Erythroblast (primary cell): Measurements from ENCODE around the gene LY6G6C.

Source experiments
- DNase-seq, 2 experiments: peaks; one replicate each; lab custom pipeline; 2025; lab: John Stamatoyannopoulos, UW
- GATA1 ChIP-seq: IDR thresholded peaks from 2 replicates; pipeline ENCODE4 v1.6.1; 2011; ENCODE audit warnings: low read depth, mild to moderate bottlenecking, control low read depth, low read length, moderate library complexity
- POLR2A ChIP-seq: IDR thresholded peaks from 2 replicates; pipeline ENCODE4 v1.6.1; 2011; ENCODE audit warnings: mild to moderate bottlenecking, low read length

LY6G6C gene

GRCh38 chr6:31725502-31726350 lies 4.2 kb upstream of the LY6G6C start:
- TF ChIP-seq POLR2A (no peak), GATA1 (no peak)
- DNase-seq, result peak in 1 of 2 experiments; percentile 34

GRCh38 chr6:31723980-31724691 lies 2.6 kb upstream of the LY6G6C start:
- DNase-seq, result no peak
- TF ChIP-seq POLR2A, result no peak
- TF ChIP-seq GATA1, result no peak

GRCh38 chr6:31723245-31723979 lies 1.9 kb upstream of the LY6G6C start, which contains the start of gene MPIG6B:
Gene MPIG6B (plus strand): TSS chr6:31723373. CDS start chr6:31723384, 11 bp downstream.
- TF ChIP-seq POLR2A (no peak), GATA1 (no peak)
- no peak for DNase-seq

GRCh38 chr6:31722173-31722572 lies 627 bp upstream of the LY6G6C start:
- DNase-seq, result no peak
- TF ChIP-seq GATA1, result no peak
- no peak for TF ChIP-seq POLR2A

GRCh38 chr6:31720196-31720770 lies 1.3 kb downstream of the LY6G6C start:
- TF ChIP-seq POLR2A, result no peak
- TF ChIP-seq GATA1, result no peak
- DNase-seq, result no peak

- DNase-seq, result no peak
- TF ChIP-seq GATA1 (no peak), POLR2A (no peak)
These were observed 2.5 kb downstream of the LY6G6C start for GRCh38 chr6:31719001-31719400.

GRCh38 chr6:31718265-31718664 lies 3.3 kb downstream of the LY6G6C start:
- TF ChIP-seq GATA1 (no peak), POLR2A (no peak)
- DNase-seq, result no peak

GRCh38 chr6:31717499-31718222 lies 3.9 kb downstream of the LY6G6C start:
- DNase-seq, result no peak
- no peak for TF ChIP-seq GATA1
- no peak for TF ChIP-seq POLR2A

GRCh38 chr6:31715022-31715958 lies 6.3 kb downstream of the LY6G6C start, which contains the start of gene LY6G6D:
Gene LY6G6D (plus strand): TSS chr6:31715348. CDS start chr6:31715356, 8 bp downstream.
- no peak for DNase-seq
- no peak for TF ChIP-seq POLR2A
- TF ChIP-seq GATA1, result no peak

- DNase-seq, result no peak
- TF ChIP-seq POLR2A (no peak), GATA1 (no peak)
These were observed 7.4 kb downstream of the LY6G6C start for GRCh38 chr6:31713991-31714684.

GRCh38 chr6:31713465-31713864 lies 8.1 kb downstream of the LY6G6C start:
- no peak for DNase-seq
- no peak for TF ChIP-seq POLR2A
- no peak for TF ChIP-seq GATA1

- no peak for TF ChIP-seq GATA1
- no peak for TF ChIP-seq POLR2A
- no peak for DNase-seq
These were observed 9.2 kb downstream of the LY6G6C start for GRCh38 chr6:31712296-31712695.
